MCF 10A (cell line): ENCODE measurements around the gene SNCB. TPM values are rescaled to one million over a fixed set of nuclear protein-coding genes. Genes with fewer than 3 reads are reported as not detected.

Source experiments
- BruUV-seq: library from RNA; stranded (reverse); fragments of 400-500 nt; replicated peaks from 2 replicates; lab custom pipeline; 2021; lab: Mats Ljungman, UMichigan
- CTCF ChIA-PET: fragments of 300-600 bp; sonication (Branson Sonifier 250); formaldehyde crosslinking; extraction: SDS; loops from one replicate; lab custom pipeline; 2021; ENCODE audit warnings: antibody characterized with exemption, inconsistent platforms; lab: Yijun Ruan, JAX
- POLR2A ChIA-PET: fragments of 300-600, 350-650 bp; sonication (Branson Sonifier 250); formaldehyde crosslinking; extraction: SDS; loops from one replicate; lab custom pipeline; 2020; ENCODE audit warnings: antibody characterized with exemption, inconsistent platforms; lab: Yijun Ruan, JAX
- DNase-seq: peaks from one replicate; pipeline ENCODE4 v3.0.0-alpha.2; 2018; ENCODE audit not compliant: unreplicated experiment
- H3K27ac Mint-ChIP-seq: one replicate; pipeline ENCODE4 v1.8.0; 2022; ENCODE audit warnings: mild to moderate bottlenecking, low read depth, mixed read lengths; ENCODE audit not compliant: unreplicated experiment
- H3K27me3 Mint-ChIP-seq: one replicate; pipeline ENCODE4 v1.8.0; 2022; ENCODE audit warnings: mixed read lengths; ENCODE audit not compliant: insufficient read depth, unreplicated experiment
- H3K36me3 Mint-ChIP-seq: one replicate; pipeline ENCODE4 v1.8.0; 2022; ENCODE audit warnings: mild to moderate bottlenecking, moderate library complexity, mixed read lengths; ENCODE audit not compliant: insufficient read depth, unreplicated experiment
- H3K4me1 Mint-ChIP-seq: one replicate; pipeline ENCODE4 v1.8.0; 2022; ENCODE audit warnings: mixed read lengths; ENCODE audit not compliant: insufficient read depth, unreplicated experiment
- H3K4me3 Mint-ChIP-seq: one replicate; pipeline ENCODE4 v1.8.0; 2022; ENCODE audit warnings: mild to moderate bottlenecking, moderate library complexity, mixed read lengths; ENCODE audit not compliant: unreplicated experiment
- H3K9me3 Mint-ChIP-seq: one replicate; pipeline ENCODE4 v1.8.0; 2022; ENCODE audit warnings: mixed read lengths; ENCODE audit not compliant: unreplicated experiment
- intact Hi-C: fragments of 100-400 bp; cut with micrococcal nuclease; formaldehyde crosslinking; loops from 2 replicates; pipeline ENCODE4 v1.14.1; 2022
- total RNA-seq: library from RNA; stranded (reverse); gene quantifications from 2 replicates; pipeline ENCODE4 v1.2.3, GENCODE V29; 2022
- TF ChIP-seq, protein P1 (sequence below): fragments of 200-600 bp; IDR thresholded peaks from one replicate; pipeline ENCODE4 v1.8.0; 2022; ENCODE audit warnings: antibody characterized with exemption, mild to moderate bottlenecking; ENCODE audit not compliant: unreplicated experiment

SNCB gene
- total RNA-seq, 1 experiment from 2014 or later, result not detected

DNA sequence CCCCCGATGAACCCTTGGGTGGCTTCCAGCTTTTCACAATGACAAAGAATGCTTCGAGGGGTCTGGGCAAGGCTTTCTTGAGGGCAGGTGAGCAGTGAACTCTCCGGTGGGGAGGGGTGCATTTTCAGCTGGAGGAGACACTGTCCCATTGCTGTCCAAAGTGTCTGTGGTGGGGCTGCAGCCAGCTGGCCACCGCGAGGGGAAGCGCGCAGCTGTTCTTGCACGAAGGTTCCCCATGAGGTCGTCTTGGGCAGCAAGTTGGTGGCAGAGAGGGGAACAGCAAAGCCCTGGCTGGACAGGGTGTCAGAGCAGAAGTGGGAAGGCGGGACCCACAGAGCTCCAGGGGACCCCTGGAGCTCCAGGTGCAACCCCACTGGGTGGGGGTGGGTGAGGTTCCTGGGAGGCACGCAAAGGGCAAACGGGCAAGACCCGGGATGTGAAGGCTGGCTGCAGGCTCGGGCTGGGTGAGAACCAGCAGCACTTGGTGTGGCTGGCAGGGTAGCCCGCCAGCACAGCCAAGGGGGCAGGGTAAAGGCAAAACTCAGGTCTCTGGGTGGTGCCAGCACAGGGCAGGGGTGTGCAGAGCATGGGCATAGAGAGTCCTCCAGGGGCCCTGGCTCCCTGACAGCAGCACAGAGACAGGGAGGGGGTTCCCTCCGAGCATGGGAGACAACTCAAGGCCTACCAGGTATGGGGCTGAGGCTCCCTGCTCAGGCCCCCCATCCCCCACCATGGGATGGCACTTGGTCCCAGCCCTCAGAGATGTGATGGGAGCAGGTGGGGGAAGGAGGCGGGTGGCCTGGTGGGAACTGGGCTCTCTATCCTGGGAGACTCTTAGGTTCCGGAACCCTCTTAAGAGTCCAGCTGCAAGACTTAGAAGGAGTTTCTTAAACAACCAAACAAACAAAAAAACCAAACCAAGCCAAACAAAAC, 43.6 kb upstream of the SNCB start:
- no peaks in the 10 kb centered on the region for H3K36me3 Mint-ChIP-seq
- POLR2A ChIA-PET, result no interaction called here
- BruUV-seq, result no TSS peak
- peaks cover 12% of the 10 kb centered on the region for H3K27me3 Mint-ChIP-seq
- DNase-seq, result no peak
- no peaks in the 10 kb centered on the region for H3K4me1 Mint-ChIP-seq
- TF ChIP-seq, protein P1, sequence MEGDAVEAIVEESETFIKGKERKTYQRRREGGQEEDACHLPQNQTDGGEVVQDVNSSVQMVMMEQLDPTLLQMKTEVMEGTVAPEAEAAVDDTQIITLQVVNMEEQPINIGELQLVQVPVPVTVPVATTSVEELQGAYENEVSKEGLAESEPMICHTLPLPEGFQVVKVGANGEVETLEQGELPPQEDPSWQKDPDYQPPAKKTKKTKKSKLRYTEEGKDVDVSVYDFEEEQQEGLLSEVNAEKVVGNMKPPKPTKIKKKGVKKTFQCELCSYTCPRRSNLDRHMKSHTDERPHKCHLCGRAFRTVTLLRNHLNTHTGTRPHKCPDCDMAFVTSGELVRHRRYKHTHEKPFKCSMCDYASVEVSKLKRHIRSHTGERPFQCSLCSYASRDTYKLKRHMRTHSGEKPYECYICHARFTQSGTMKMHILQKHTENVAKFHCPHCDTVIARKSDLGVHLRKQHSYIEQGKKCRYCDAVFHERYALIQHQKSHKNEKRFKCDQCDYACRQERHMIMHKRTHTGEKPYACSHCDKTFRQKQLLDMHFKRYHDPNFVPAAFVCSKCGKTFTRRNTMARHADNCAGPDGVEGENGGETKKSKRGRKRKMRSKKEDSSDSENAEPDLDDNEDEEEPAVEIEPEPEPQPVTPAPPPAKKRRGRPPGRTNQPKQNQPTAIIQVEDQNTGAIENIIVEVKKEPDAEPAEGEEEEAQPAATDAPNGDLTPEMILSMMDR, result no peak
- H3K9me3 Mint-ChIP-seq, result no peaks in the 10 kb centered on the region
- intact Hi-C loops, result no loop called here
- no peak overlapping the region for H3K4me3 Mint-ChIP-seq
- H3K27ac Mint-ChIP-seq, result no peak overlapping the region
- CTCF ChIA-PET, result interaction anchor here (0.6 to 6.4 kb wide), 6 partner anchors 9 to 501 kb away, joined by 3 to 49 read pairs (median 3); no protein-coding TSS in a partner anchor

- DNase-seq, result no peak
- no peaks in the 10 kb centered on the region for H3K9me3 Mint-ChIP-seq
- H3K27ac Mint-ChIP-seq, result no peak overlapping the region
- ChIA-PET POLR2A (no interaction called here), CTCF (interaction anchor here (1.0 kb wide), 1 partner anchor 11 kb away, joined by 6 read pairs; no protein-coding TSS in a partner anchor)
- BruUV-seq, result no TSS peak
- no peaks in the 10 kb centered on the region for H3K36me3 Mint-ChIP-seq
- H3K4me3 Mint-ChIP-seq, result no peak overlapping the region
- TF ChIP-seq, protein P1, result no peak
- H3K4me1 Mint-ChIP-seq, result no peaks in the 10 kb centered on the region
- peaks cover 30% of the 10 kb centered on the region for H3K27me3 Mint-ChIP-seq
- intact Hi-C loops, result no loop called here
Measured at GRCh38 chr5:176671890-176672747, 41.8 kb upstream of the SNCB start.

GRCh38 chr5:176671399-176671798, 41.1 kb upstream of the SNCB start:
- intact Hi-C loops, result no loop called here
- H3K27me3 Mint-ChIP-seq, result peaks cover 32% of the 10 kb centered on the region
- H3K36me3 Mint-ChIP-seq, result no peaks in the 10 kb centered on the region
- no peaks in the 10 kb centered on the region for H3K9me3 Mint-ChIP-seq
- CTCF ChIA-PET, result interaction anchor here (0.7 kb wide), 1 partner anchor 27 kb away, joined by 3 read pairs; no protein-coding TSS in a partner anchor
- POLR2A ChIA-PET, result no interaction called here
- no peak for DNase-seq
- H3K4me3 Mint-ChIP-seq, result no peak overlapping the region
- H3K4me1 Mint-ChIP-seq, result no peaks in the 10 kb centered on the region
- TF ChIP-seq, protein P1, result no peak
- no peak overlapping the region for H3K27ac Mint-ChIP-seq
- no TSS peak for BruUV-seq
